ENCODE data around the gene CCDC190.

Gene CCDC190

DNA sequence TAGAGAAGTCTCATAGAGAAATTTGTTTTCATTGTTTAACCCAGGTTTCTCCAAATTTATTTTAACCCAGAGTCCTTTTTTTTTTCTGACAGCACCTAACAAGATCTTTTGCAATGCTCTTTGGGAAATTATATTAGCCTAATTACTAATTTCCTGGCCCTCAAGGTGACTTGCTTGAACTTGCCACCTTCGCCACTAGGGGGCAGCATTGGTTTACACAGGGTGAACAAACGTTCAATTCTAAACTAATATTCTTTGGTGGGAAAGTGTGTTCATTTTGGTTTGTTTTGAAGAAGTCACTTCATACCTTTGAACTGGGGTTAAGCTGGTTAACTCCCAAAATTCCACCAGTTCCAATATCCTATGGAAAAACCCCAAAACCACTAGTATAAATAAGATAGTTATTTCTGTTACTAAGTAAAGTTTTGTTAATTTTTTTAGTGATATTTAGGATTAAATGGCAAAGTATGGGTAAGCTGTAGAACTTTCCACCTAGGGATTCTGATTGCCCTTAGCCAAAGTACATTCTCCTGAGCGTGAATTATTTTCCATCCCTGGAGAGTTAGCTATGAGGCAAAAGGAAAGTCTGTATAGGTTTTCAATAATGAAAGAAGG lies 13.0 kb downstream of the CCDC190 start:
- TF ChIP-seq SIN3A (IDR thresholded peaks at IDR 0.05; ENCODE audit: borderline replicate concordance, insufficient read depth, low read length) (no peak), TAF1 (IDR thresholded peaks at IDR 0.05; ENCODE audit: borderline replicate concordance, insufficient read depth, low read length) (peak; percentile 19; the same call in 1 of the 2 replicates)

DNA sequence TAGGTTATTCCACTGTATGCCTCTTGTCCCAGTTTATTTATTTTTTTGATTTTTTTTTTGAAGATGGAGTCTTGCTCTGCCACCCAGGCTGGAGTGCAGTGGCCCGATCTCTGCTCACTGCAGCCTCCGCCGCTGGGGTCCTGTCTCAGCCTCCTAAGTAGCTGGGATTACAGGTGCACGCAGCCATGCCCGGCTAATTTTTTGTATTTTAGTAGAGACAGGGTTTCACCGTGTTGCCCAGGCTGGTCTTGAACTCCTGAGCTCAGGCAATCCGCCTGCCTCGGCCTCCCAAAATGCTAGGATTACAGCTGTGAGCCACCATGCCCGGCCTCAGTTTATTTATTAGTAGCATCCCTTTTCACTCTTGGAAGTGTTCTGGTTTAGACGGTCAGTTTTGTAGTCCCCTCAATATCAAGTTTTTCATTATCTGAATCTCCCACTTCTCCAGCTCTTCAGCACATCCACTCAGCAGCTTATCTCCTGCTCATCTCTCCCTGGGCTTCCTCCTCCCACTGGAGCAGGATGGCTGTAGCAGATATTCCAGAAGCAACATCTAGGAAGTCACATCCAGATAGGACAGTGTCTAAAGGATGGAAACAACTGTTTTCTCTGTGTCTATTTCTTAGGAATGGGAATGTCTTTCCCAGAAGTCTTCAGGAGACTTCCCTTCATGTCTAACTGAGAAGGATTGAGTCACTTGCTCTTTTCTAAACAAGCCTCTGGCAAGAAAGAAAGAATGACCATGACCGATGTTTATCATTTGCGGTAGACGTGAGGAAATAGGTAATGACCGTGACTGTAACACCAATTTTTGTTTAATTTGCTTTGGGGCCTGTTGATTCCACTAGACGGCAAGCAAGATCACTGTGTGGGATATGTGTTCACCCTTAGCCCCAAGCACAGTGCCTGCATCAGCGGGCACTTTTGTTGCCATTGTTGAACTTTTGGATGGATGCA lies 14.4 kb downstream of the CCDC190 start:
- TF ChIP-seq TAF1 (IDR thresholded peaks at IDR 0.05; ENCODE audit: borderline replicate concordance, insufficient read depth, low read length) (0 out of 2 replicates have a peak, but pooled peaks have one; percentile 41), POLR2AphosphoS5 (IDR thresholded peaks at IDR 0.05; ENCODE audit: low read depth, low read length) (no peak), FOXP2 (optimal IDR thresholded peaks at IDR 0.05; ENCODE audit: borderline replicate concordance, extremely low read depth, extremely low read length, insufficient read depth) (no peak), SIN3A (IDR thresholded peaks at IDR 0.05; ENCODE audit: borderline replicate concordance, insufficient read depth, low read length) (0 out of 2 replicates have a peak, but pooled peaks have one; percentile 39)
- TF ChIP-seq, protein P1, sequence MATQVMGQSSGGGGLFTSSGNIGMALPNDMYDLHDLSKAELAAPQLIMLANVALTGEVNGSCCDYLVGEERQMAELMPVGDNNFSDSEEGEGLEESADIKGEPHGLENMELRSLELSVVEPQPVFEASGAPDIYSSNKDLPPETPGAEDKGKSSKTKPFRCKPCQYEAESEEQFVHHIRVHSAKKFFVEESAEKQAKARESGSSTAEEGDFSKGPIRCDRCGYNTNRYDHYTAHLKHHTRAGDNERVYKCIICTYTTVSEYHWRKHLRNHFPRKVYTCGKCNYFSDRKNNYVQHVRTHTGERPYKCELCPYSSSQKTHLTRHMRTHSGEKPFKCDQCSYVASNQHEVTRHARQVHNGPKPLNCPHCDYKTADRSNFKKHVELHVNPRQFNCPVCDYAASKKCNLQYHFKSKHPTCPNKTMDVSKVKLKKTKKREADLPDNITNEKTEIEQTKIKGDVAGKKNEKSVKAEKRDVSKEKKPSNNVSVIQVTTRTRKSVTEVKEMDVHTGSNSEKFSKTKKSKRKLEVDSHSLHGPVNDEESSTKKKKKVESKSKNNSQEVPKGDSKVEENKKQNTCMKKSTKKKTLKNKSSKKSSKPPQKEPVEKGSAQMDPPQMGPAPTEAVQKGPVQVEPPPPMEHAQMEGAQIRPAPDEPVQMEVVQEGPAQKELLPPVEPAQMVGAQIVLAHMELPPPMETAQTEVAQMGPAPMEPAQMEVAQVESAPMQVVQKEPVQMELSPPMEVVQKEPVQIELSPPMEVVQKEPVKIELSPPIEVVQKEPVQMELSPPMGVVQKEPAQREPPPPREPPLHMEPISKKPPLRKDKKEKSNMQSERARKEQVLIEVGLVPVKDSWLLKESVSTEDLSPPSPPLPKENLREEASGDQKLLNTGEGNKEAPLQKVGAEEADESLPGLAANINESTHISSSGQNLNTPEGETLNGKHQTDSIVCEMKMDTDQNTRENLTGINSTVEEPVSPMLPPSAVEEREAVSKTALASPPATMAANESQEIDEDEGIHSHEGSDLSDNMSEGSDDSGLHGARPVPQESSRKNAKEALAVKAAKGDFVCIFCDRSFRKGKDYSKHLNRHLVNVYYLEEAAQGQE (IDR thresholded peaks at IDR 0.05; ENCODE audit: insufficient read depth in 1 of 2, low read depth in 2 of 2, low read length in 2 of 2) = peak in 1 of 2 experiments; percentile 61; a peak in 1 of 4 replicates

DNA sequence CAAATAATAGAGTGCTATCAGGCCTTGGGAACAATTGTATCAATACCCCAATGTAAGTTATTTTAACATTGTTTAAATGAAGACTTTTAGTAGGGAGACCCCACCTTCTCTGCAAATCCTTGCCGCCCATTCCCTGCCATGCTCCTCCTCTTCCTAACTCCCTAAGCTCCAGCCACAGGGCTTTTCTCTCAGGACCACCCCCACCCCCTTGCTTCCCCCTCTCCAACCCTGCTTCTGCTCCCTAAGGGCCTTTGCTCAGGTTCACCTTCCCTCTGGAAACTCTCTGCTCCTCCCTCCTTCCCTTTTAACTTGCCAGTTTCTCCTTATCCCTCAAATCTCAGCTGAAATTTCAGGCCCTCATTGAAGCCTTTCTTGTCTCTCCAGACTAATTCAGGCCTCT lies 16.8 kb downstream of the CCDC190 start:
- TF ChIP-seq TAF1 (IDR thresholded peaks at IDR 0.05; ENCODE audit: borderline replicate concordance, insufficient read depth, low read length) = no peak
- TF ChIP-seq POLR2AphosphoS5 (IDR thresholded peaks at IDR 0.05; ENCODE audit: low read depth, low read length) = no peak
- TF ChIP-seq SIN3A (IDR thresholded peaks at IDR 0.05; ENCODE audit: borderline replicate concordance, insufficient read depth, low read length) = no peak
- TF ChIP-seq, protein P1 (IDR thresholded peaks at IDR 0.05; ENCODE audit: insufficient read depth in 1 of 2, low read depth in 2 of 2, low read length in 2 of 2) = no peak
- no peak for TF ChIP-seq FOXP2 (optimal IDR thresholded peaks at IDR 0.05; ENCODE audit: borderline replicate concordance, extremely low read depth, extremely low read length, insufficient read depth)

DNA sequence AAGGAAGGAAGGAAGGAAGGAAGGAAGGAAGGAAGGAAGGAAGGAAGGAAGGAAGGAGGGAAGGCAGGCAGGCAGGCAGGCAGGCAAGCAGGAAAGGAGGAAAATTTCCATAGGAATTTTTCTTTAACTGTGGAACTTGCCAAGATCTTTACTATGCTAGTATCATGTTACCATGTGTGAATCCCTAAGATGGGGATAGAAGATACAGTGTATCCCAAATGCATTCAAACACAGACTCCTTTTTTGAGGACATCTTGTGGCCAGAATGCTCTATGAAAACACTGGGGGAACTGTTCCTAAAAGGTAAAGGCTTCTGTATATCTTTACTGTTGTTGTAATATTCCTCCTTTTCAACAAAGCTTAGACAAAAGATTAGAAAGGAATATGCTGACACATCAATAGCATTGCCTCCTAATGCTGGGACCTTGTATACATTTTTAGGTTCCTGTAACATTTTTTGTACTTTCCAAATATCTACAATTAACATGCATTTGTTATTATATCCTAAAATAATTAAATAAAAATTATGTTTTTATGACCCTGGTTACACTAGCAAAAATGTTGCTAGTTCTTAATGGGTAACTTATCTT lies 20.6 kb downstream of the CCDC190 start:
- TF ChIP-seq FOXP2 (optimal IDR thresholded peaks at IDR 0.05; ENCODE audit: borderline replicate concordance, extremely low read depth, extremely low read length, insufficient read depth) = no peak
- no peak for TF ChIP-seq POLR2AphosphoS5 (IDR thresholded peaks at IDR 0.05; ENCODE audit: low read depth, low read length)
- TF ChIP-seq SIN3A (IDR thresholded peaks at IDR 0.05; ENCODE audit: borderline replicate concordance, insufficient read depth, low read length) = no peak
- TF ChIP-seq TAF1 (IDR thresholded peaks at IDR 0.05; ENCODE audit: borderline replicate concordance, insufficient read depth, low read length) = no peak
- TF ChIP-seq, protein P1 (IDR thresholded peaks at IDR 0.05; ENCODE audit: insufficient read depth in 1 of 2, low read depth in 2 of 2, low read length in 2 of 2) = no peak

DNA sequence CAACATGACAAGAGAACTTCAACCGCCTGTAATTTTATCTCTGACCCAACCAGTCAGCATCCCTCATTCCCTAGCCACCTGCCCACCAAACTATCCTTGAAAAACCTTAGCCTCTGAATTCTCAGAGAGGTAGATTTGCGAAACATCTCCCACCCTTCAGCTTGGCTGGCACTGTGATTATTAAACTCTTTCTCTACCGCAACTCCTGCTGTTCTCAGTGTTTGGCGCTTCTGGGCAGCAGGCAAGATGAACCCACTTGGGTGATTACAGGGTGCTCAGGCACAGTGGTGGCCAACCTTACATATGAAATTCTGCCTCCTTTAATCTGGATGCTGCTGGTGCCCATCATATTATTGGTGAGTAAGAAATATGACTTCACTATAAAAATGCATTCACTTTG lies 22.1 kb downstream of the CCDC190 start:
- TF ChIP-seq, protein P1 (IDR thresholded peaks at IDR 0.05; ENCODE audit: insufficient read depth in 1 of 2, low read depth in 2 of 2, low read length in 2 of 2) = no peak
- TF ChIP-seq FOXP2 (optimal IDR thresholded peaks at IDR 0.05; ENCODE audit: borderline replicate concordance, extremely low read depth, extremely low read length, insufficient read depth) (no peak), SIN3A (IDR thresholded peaks at IDR 0.05; ENCODE audit: borderline replicate concordance, insufficient read depth, low read length) (no peak), TAF1 (IDR thresholded peaks at IDR 0.05; ENCODE audit: borderline replicate concordance, insufficient read depth, low read length) (no peak), POLR2AphosphoS5 (IDR thresholded peaks at IDR 0.05; ENCODE audit: low read depth, low read length) (no peak)
